Measurements from ENCODE around the gene NTHL1.

The NTHL1 gene

DNA sequence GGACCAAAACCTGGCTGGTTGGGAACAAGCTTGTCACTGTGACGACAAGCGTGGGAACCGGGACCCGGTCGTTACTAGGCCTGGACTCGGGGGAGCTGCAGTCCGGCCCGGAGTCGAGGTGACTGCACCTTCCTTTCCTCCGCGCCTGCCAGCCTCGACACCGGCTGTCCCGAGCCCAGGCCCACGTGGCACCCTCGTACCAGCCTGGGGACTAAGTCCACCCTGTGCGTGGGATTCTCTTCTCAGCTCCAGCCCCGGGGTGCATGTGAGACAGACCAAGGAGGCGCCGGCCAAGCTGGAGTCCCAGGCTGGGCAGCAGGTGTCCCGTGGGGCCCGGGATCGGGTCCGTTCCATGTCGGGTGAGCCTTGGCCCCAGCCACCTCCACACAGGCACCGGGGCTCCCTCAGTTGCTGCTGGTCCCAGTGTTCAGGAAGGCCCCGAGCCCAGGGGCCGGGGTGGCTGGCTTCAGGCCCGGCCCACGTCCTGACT lies 31.7 kb upstream of the NTHL1 start:
- TF ChIP-seq, protein P1, sequence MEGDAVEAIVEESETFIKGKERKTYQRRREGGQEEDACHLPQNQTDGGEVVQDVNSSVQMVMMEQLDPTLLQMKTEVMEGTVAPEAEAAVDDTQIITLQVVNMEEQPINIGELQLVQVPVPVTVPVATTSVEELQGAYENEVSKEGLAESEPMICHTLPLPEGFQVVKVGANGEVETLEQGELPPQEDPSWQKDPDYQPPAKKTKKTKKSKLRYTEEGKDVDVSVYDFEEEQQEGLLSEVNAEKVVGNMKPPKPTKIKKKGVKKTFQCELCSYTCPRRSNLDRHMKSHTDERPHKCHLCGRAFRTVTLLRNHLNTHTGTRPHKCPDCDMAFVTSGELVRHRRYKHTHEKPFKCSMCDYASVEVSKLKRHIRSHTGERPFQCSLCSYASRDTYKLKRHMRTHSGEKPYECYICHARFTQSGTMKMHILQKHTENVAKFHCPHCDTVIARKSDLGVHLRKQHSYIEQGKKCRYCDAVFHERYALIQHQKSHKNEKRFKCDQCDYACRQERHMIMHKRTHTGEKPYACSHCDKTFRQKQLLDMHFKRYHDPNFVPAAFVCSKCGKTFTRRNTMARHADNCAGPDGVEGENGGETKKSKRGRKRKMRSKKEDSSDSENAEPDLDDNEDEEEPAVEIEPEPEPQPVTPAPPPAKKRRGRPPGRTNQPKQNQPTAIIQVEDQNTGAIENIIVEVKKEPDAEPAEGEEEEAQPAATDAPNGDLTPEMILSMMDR (IDR thresholded peaks at IDR 0.05): no peak
- Histone ChIP-seq H3K4me3 (no peak overlapping the region), H3K27ac (no peak overlapping the region)
- no peak for DNase-seq (ENCODE audit: low spot score)

DNA sequence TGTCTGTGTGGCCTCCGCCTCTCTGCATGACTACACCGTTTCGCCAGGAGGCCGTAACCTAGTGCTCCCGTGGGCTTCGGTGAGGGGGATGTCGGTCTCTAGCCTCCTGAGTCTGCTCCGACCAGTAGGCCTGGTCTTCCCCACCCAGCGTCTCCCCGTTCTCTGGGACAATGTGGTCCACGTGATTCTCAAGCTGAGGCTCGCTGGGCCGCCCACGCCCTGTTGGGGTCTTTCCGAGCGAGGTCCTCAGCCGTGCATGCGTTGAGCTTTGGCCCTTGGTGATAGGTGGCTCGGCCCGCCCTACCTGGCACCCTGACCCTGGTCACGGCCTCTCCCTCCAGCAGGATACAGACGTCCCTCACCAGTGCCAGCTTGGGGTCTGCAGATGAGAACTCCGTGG lies 31.1 kb upstream of the NTHL1 start:
- TF ChIP-seq, protein P1 (IDR thresholded peaks at IDR 0.05): no peak
- DNase-seq (ENCODE audit: low spot score): no peak
- Histone ChIP-seq H3K4me3 (no peak overlapping the region), H3K27ac (no peak overlapping the region)

DNA sequence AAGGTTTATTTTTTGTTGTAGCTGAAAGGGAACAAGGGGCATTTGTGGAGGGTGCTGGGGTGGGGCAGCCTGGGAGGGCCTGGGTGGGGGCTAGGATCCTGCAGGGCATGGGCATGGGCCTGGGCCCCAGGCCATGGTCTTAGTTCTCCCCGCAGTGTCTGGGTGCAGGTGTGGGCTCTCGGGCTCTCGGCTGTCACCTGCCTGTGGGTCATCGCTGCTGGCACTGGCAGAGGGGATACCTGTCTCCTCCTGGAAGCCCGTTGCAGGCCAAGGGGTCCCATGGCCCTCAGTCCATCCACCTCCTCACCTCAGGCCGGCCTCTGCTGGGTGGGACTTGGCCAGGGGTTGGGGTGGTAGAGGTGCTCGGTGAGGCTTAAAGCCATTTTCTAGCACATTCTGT lies 30.5 kb upstream of the NTHL1 start:
- Histone ChIP-seq H3K4me3 (no peak overlapping the region), H3K27ac (no peak overlapping the region)
- DNase-seq (ENCODE audit: low spot score): no peak
- TF ChIP-seq, protein P1 (IDR thresholded peaks at IDR 0.05): no peak

DNA sequence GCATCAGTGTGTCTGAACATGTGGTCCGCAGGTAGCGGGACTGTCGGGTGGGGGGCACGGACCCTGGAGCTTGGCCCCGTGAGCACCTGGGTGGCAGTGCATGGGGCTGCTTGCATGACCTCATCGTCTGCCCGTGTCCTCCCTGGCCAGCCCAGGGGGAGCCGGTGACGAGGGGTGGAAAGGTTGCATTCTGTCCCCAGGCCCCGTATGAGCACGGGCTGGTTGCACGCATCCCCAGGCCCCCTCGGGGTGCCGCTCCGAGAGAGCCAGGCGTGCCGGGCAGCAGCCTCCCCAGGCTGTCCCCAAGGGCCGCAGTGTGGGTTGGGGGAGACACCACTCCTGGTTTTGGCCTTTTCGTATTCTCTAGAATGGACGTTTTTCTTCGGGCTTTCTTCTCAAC lies 30.1 kb upstream of the NTHL1 start:
- DNase-seq (ENCODE audit: low spot score): no peak
- Histone ChIP-seq H3K27ac (no peak overlapping the region), H3K4me3 (no peak overlapping the region)
- TF ChIP-seq, protein P1 (IDR thresholded peaks at IDR 0.05): no peak

DNA sequence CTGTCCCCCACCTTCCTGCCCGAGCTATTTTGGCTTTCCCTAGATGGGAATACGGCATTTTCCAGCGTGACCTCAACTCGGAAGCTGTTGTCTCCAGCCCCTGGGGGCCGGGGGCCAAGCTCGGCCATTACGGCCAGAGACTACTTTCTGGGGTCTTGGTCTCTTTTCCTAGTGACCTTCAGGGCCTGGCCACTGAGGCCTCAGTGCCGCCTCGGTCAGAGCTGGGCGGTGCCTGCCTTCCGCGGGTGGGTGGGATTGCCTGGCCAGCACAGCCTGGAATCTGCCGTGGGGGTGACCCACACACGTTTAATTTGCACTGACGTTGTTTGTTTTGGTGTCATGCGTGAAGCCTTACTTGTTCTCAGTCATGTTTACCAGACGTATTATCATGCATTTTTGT lies 29.4 kb upstream of the NTHL1 start:
- Histone ChIP-seq H3K4me3 (no peak overlapping the region), H3K27ac (no peak overlapping the region)
- TF ChIP-seq, protein P1 (IDR thresholded peaks at IDR 0.05): no peak
- DNase-seq (ENCODE audit: low spot score): no peak

DNA sequence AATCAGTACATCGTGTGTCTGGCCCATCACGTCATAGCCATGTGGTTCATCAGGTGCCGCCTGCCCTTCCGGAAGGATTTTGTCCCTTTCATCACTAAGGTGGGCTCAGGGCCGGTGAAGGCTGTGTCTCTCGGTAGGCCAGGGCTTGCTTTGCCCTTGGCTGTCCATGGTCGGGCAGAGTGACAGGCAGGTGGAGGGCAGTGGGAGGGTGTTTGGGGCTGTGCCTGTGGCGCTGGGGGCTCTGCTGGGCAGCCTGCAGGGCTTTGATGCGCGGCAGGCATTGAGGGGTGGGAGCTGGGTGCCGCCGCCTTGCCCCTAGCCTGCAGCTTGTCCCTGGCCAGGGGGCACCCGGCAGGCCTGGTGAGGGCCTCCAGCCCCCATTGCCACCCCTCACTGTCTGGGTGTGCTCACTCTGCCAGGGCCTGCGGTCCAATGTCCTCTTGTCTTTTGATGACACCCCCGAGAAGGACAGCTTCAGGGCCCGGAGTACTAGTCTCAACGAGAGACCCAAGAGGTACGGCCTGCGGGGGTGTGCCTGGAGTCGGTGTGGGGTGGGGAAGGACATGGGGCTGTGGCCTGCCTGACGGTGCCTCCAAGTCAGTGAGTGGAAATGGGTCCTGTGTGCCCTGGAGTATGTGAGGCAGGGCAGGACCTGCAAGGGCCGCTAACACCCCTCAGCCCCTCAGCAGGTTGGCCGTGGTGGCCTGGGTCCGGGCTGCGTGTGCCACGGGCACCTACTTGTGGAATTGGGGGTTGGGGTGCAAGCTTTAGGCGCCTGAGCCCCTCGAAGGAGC lies 28.6 kb upstream of the NTHL1 start:
- Histone ChIP-seq H3K27ac (no peak overlapping the region), H3K4me3 (no peak overlapping the region)
- TF ChIP-seq, protein P1 (IDR thresholded peaks at IDR 0.05): no peak
- DNase-seq (ENCODE audit: low spot score): no peak

DNA sequence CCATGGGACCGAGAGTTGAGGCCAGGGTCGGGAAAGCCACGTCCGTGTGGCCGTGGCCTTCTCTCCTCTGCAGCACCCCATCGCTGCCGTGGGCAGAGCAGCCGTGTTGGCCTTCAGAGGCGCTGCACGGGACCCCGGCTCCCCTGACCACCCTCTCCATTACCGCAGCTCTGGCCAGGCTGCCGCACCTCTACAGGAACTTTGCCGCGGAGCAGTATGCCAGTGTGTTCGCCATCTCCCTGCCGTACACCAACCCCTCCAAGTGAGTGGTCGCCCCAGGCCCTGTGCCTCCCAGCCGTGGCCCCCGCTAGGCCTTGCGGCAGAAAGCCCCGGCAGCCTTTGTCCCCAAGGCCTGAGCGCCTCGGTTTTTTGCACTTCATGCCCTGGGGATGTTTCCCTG lies 28.0 kb upstream of the NTHL1 start:
- no peak for DNase-seq (ENCODE audit: low spot score)
- no peak overlapping the region for H3K27ac ChIP-seq
- TF ChIP-seq, protein P1 (IDR thresholded peaks at IDR 0.05): no peak

More for the DNA sequence above, 28.0 kb upstream of the NTHL1 start:
- H3K4me3 ChIP-seq: no peak overlapping the region
